Activated T-cell treated with anti-CD3 and anti-CD28 coated beads, Interleukin-2, amount 50 U/mL, for 1 hour (primary cell): ENCODE measurements around the gene DAGLA.

Source experiments
- DNase-seq: peaks from one replicate; pipeline ENCODE4 v3.0.0-alpha.2; 2020

Gene DAGLA

DNA sequence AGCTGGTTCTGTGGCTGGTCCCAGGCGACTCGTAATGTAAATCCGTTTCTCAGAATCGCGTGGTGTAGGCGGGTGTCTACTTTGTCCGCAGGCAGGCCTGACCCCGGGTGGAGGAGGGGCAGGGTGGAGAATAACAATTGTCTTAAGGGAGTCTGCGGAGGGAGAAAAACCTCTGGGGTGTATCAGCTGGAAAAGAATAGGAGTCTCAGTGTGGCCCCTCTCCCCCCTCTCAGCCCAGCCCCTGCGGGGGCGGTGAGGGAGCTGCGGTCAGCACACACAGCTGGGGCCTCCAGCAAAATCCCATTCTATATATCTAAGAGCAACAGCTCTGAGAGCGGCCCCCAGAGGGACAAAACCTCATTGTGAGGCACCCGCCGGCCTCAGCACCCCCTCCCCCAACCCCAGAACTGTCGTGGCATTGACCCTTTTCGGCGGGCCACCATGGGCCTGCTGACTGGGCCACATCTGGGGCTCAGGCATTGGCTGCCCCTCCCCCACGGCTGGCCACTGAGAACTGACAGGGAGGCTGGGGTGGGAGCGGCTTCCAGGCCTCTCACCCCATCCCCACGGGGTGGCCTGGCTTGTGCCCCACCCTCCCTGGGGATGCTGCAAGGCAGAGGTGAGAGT, 69.5 kb downstream of the DAGLA start:
- DNase-seq, result no peak

DNA sequence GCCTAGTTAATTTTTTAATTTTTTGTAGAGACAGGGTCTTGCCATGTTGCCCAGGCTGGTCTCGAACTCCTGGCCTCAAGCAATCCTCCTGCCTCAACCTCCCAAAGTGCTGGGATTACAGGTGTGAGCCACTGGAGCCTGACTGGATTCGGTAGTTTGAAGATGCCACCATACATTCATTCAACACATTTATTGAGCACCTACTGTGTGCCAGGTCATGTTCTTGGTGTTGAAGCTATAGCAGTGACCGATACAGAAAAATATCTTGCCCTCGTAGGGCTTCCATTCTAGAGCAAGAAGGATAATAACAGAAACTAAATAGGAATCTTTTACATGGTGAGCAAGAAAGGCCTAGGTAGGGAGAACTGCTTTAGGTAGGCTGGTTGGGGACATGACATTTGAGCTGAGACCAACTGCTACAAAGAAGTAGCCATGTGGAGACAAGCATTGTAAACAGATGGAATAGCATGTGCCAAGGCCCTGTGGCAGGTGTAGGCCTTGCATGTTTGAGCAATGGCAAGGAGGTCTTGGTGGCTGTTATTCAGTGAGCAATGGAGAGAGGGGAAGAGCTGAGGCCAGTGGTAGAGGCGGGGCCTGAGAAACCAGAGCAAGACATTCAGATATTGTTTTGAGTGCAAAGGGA, 70.6 kb downstream of the DAGLA start:
- DNase-seq, result no peak

- DNase-seq, result no peak
Observed at GRCh38 chr11:61751384-61751783, 71.2 kb downstream of the DAGLA start.

DNA sequence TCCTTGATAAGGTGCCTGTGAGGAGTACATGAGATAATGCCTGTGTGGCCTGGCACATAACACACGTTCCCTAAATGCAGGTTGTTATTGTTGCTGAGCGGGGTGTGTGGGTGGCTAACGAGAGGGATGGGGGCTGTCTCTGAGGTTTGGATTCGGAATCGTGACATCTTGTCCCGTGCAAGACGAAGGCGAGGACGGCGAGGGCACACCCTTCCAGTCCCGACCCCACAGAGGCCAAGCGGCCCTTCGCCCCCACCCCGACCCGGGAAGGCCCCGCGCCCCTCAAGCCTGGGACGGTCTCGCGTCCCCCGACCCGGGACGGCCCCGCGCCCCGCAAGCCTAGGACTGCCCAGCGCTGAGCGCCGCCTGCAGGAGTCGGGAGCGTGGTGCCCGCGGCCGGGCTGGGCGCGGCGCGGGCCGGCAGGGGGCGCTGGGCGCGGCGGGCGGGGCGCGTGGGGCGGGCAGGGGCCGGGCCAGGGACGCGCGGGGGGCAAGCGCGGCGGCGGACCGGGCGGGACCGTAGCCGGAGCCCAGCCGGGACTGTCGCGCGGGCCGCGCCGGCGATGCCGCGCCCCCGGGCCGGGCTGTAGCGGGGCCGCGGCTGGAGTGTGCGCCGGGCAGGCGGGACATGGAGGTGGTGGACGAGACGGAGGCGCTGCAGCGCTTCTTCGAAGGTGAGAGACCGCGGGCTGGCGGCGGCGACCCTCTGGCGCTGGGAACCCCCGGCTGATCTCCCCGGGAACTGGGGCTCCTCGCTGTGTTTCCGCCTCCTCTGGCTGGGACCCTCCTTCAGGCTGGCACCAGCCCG, 72.1 kb downstream of the DAGLA start, which contains the start of gene MYRF:
TSS of gene MYRF (plus strand) at position 520 of the 808 bp plus-strand sequence. CDS start at position 629, 109 bp downstream.
- DNase-seq, result peak; percentile 75

GRCh38 chr11:61752925-61753521, 72.8 kb downstream of the DAGLA start:
- DNase-seq, result no peak

GRCh38 chr11:61753672-61754071, 73.5 kb downstream of the DAGLA start:
- no peak for DNase-seq

GRCh38 chr11:61754534-61755482, 74.6 kb downstream of the DAGLA start:
- no peak for DNase-seq

DNA sequence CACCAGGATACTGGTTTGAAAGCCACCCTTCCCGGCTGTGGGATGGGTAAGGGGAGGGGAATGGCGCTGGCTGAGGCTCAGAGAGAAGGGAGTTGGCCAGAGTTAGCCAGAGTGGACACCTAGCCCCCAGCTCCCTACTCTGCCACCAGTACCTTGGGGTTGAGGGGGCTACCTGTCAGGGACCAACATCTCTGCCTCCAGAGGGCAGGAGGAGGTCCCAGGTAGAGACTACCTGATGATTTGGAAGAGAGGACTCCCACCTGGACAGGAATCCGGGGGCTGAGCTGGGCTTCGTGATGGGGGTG, 75.9 kb downstream of the DAGLA start:
- DNase-seq, result no peak

- no peak for DNase-seq
Observed at GRCh38 chr11:61756452-61757212, 76.4 kb downstream of the DAGLA start.

- DNase-seq, result no peak
Observed at GRCh38 chr11:61757213-61757862, 77.1 kb downstream of the DAGLA start.

DNA sequence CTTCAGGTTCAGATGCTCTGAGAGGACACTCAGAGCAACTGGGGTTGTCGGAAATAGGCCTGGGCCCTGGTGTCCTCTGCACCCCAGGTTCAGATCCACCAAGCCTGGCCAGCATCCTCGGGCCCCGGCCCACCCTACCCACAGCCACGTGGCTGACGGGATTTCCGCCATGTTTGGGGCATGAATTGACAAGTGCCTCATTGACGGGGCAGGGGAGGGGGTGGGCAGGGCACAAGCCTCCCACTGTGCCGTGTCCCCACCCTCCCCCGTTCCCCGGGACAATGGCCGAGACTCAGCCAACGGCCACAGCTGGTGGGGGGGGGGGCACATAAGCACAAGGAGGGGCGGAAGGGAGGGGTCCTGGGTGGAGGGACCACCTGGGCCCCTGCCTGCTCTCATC, 80.8 kb downstream of the DAGLA start:
- DNase-seq, result no peak

- DNase-seq, result no peak
Observed at GRCh38 chr11:61761440-61762222, 81.4 kb downstream of the DAGLA start.

DNA sequence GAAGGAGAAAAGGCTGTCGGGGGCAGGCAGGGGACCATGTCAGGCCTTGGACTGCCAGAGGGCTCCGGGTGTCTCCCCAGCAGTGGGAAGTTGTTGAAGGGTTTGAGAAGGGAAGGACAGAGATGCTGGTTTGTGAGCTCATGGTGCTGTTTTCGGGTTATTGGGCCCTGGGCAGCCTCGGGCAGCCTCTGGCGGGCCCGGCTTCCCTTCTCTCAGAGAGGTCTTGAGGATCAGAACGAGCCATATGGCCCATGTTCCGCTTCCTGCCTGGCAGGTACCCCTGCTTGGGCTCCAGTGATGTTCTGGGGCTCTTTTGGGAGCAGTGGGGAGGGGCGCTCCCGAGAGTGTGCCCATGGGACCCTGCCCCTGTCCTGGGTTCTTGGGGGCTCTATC, 82.0 kb downstream of the DAGLA start:
- no peak for DNase-seq

- DNase-seq, result no peak
Observed at GRCh38 chr11:61762798-61763197, 82.6 kb downstream of the DAGLA start.

DNA sequence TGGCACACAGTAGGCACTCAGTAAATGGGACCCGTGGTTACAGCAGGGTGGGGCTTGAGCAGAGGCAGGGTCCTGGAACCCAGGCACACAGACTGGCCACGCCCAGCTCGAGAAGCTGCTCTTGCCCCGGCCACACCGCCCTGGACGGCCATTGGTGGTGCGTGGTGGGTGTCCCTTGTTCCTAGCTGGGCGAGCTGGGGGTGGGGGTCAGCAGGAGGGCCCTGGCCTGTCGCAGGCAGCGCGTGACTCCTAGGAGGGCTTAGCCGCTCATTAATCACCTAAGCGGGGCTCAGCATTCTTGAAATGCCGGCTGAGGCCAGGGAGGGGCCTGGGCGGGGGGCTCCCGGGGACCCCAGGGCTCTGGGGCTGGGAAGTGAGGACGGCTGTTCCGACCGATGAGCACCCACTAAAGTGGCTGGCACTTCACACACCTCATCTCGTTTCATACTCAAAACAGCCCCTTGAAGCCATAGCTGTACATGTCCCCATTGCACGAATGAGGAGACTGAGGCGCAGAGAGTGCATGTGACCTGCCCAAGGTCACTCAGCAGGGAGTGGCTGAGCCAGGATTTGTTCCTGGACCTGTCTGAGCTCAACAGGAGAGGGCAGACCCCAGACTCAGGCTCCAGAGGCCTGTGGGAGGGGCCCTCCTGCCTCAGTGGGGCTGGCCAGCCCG, 83.9 kb downstream of the DAGLA start:
- DNase-seq, result no peak

DNA sequence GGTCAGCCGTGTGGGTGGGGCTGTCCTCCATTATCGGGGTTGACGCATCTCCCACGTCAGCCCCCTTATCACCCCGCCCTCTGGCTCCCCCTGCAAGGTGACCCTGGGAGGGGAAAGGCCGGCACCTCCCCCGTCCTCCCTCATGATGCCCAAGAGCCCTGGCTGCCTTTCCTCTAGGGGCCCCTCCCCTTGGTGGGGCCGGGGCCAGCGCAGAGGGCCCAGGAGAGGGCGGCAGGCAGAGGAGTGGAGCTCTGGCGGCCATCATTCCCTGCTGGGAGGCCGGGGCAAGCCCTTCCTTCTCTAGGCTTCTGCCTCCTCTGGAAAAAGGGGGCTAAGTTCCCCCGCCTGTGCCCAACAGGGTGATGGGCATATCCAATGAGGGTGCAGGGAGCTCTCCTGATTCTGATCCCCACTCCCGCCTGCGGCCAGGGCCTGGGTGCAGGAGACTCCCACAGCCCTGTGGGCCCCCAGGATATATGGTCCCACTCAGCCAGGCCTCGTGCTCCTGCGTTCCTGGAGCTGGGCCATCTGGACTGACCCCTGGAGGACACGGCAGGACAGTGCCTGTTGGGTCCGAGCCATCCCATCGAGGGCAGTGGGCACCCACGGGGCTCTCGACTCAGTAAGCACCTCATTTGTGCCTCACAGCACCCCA, 84.5 kb downstream of the DAGLA start:
- no peak for DNase-seq

DNA sequence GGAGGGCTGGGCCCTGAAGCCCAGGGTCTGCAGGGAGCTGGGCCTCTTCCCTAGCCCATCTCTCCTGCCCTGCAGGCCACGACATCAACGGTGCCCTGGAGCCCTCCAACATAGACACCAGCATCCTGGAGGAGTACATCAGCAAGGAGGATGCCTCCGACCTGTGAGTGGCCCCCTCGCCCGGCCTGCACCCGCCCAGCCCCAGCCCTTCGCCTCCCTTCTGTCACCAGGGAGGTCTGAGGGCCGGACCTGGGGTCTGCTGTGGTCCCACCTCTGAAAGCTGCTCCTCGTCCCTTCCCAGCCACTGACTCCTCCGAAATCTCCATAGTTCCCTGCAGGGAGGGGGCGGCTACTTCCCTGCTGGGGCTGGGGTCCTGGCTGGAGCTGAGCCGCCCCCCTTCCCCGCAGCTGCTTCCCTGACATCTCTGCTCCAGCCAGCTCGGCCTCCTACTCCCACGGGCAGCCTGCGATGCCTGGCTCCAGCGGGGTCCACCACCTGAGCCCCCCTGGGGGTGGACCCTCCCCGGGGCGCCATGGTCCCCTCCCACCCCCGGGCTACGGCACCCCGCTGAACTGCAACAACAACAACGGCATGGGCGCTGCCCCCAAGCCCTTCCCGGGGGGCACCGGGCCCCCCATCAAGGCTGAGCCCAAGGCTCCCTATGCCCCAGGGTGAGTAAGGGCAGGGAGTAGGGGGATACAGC, 85.5 kb downstream of the DAGLA start:
- no peak for DNase-seq

DNA sequence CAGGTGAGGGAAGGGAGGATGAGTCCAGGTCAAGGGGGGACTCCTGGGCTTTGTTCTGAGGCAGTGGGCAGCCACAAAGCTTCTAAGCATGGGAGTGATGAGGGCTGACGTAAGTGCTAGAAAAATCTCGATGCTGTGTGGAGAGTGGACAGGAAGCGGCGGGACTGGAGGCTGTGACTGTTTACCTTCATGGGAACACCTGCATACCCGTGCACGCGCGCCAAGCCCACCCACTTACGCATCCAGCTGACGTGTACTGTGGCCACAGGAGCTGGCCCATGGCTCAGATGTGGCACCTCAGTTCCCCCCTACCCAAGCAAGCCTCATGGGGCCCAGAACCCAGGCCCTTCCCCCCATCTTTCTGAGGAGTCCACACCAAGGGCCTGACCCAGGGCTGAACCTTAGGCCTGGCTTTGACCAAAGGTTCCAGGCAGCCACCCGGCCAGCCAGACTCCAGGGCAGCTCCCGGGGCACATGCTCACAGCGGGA, 86.2 kb downstream of the DAGLA start:
- DNase-seq, result no peak
